Umbilical cord (tissue), 1 donor: ENCODE results near the gene RASA1. TPM values are rescaled to one million over a fixed set of nuclear protein-coding genes. Genes with fewer than 3 reads are reported as not detected.

Source experiments
- total RNA-seq: library from RNA; depleted of rRNA; stranded (reverse); fragments of >200 nt; gene quantifications from one replicate; pipeline ENCODE4 v1.2.3, GENCODE V29; 2014; ENCODE audit warnings: low replicate concordance; ENCODE audit not compliant: insufficient read depth

RASA1 gene
- total RNA-seq, 1 donor from 2014 or later: 40.4 TPM

Other genes with a start within 250 kb of the RASA1 start
- gene CCNH, start 145.0 kb downstream of the RASA1 start, total RNA-seq: 124 TPM